Gastroesophageal sphincter (tissue), 4 donors: Measurements from ENCODE around the gene TUSC2. TPM values are rescaled to one million over a fixed set of nuclear protein-coding genes. Genes with fewer than 3 reads are reported as not detected.

ENCODE experiments used
- ATAC-seq: fragments of 150-250 bp; one replicate; pipeline ENCODE4 v1.9.1; 2016; ENCODE audit warnings: mild to moderate bottlenecking, moderate library complexity
- H3K27ac ChIP-seq, 4 donors: fragments of 200-600 bp; sonication (generic) in 3 of 4; 1 replicate in 3 of 4; 2 replicates in 1 of 4; pipeline ENCODE4 v1.5.1; 2016 to 2019
- H3K27me3 ChIP-seq: fragments of 200-600 bp; sonication (generic); one replicate; pipeline ENCODE4 v1.5.1; 2019
- H3K36me3 ChIP-seq, 2 donors: fragments of 200-600 bp; sonication (generic); one replicate each; pipeline ENCODE4 v1.5.1; 2019; ENCODE audit warnings: control low read depth in 1 of 2
- H3K4me1 ChIP-seq, 3 donors: fragments of 200-600 bp; sonication (generic); 1 replicate in 2 of 3; 2 replicates in 1 of 3; pipeline ENCODE4 v1.5.1; 2016 to 2019; ENCODE audit warnings: control low read depth in 2 of 3
- H3K4me3 ChIP-seq, 2 donors: fragments of 200-600 bp; sonication (generic); one replicate each; pipeline ENCODE4 v1.5.1; 2019; ENCODE audit warnings: mild to moderate bottlenecking in 1 of 2, moderate library complexity in 1 of 2
- H3K9me3 ChIP-seq, 3 donors: fragments of 200-600 bp; sonication (generic); one replicate each; pipeline ENCODE4 v1.5.1; 2017 to 2019; ENCODE audit warnings: control low read depth in 2 of 3
- CTCF ChIP-seq, 4 experiments: fragments of 200-600 bp in 2 of 4; fragments of 450-650 bp in 2 of 4; sonication (generic) in 1 of 4; IDR thresholded peaks; one replicate each; pipeline ENCODE4 v1.5.1; 2017 to 2019; ENCODE audit warnings: antibody characterized with exemption in 4 of 4, mild to moderate bottlenecking in 2 of 4, moderate library complexity in 2 of 4
- EP300 ChIP-seq: sonication (generic); formaldehyde crosslinking; IDR thresholded peaks from one replicate; pipeline ENCODE4 v1.6.1; 2017; ENCODE audit warnings: antibody characterized with exemption, mild to moderate bottlenecking
- POLR2A ChIP-seq, 2 donors: fragments of 450-650 bp; IDR thresholded peaks; one replicate each; pipeline ENCODE4 v1.6.1; 2017; ENCODE audit warnings: antibody characterized with exemption in 2 of 2, mild to moderate bottlenecking in 2 of 2, moderate library complexity in 1 of 2
- POLR2AphosphoS5 ChIP-seq: sonication (generic); formaldehyde crosslinking; IDR thresholded peaks from one replicate; pipeline ENCODE4 v1.6.1; 2017; ENCODE audit warnings: antibody characterized with exemption
- WGBS, 2 donors: methylation state at CpG; one replicate each; pipeline ENCODE4 v1.1.5; 2018; ENCODE audit warnings: low coverage in 1 of 2; 5-methylcytosine and 5-hydroxymethylcytosine counted together
- total RNA-seq, 4 donors: library from RNA; depleted of rRNA; stranded (reverse); fragments of >200 nt; gene quantifications; one replicate each; pipeline ENCODE4 v1.1.0, GENCODE V29; 2016

Gene TUSC2
- total RNA-seq, 4 donors from 2014 or later, result 23.8 to 36.2 (median 31.3) TPM

- TF ChIP-seq POLR2AphosphoS5 (no peak), EP300 (no peak), POLR2A (IDR thresholded peaks at IDR 0.05) (peak in 1 of 2 donors; percentile 24), CTCF (IDR thresholded peaks at IDR 0.05) (no peak)
- H3K4me1 ChIP-seq, result peaks cover 0 to 93% (median 46%) of the 10 kb centered on the region in 3 donors
- peak overlapping the region; percentile 51 to 89 for H3K4me3 ChIP-seq
- H3K36me3 ChIP-seq, result peaks cover 0 to 48% of the 10 kb centered on the region in 2 donors
- H3K27ac ChIP-seq, result peak overlapping the region; percentile 36 to 97 (median 95)
- no peaks in the 10 kb centered on the region for H3K9me3 ChIP-seq
- ATAC-seq, result no peak
- 10% methylated on average over 2 of the region's 14 CpGs; no CpG with 5 or more reads in 1 of the 2 donors for WGBS, 2 donors
- no peaks in the 10 kb centered on the region for H3K27me3 ChIP-seq
Observed at GRCh38 chr3:50322115-50322385, 6.0 kb downstream of the TUSC2 start.

- Histone ChIP-seq H3K27ac (peak overlapping the region; percentile 61 to 97 (median 95)), H3K27me3 (no peaks in the 10 kb centered on the region), H3K9me3 (no peaks in the 10 kb centered on the region), H3K4me3 (peak overlapping the region; percentile 51 to 89), H3K4me1 (peaks cover 0 to 93% (median 46%) of the 10 kb centered on the region in 3 donors), H3K36me3 (peaks cover 0 to 49% of the 10 kb centered on the region in 2 donors)
- TF ChIP-seq CTCF (IDR thresholded peaks at IDR 0.05) (peak in 2 of 4 experiments; percentile 56 to 68), EP300 (no peak), POLR2A (IDR thresholded peaks at IDR 0.05) (peak in 1 of 2 donors; percentile 55)
- 0 to 20% methylated on average over 1 to 4 of the region's 59 CpGs for WGBS, 2 donors
- peak; percentile 90 for ATAC-seq
Observed at GRCh38 chr3:50321336-50322114, 6.5 kb downstream of the TUSC2 start.

GRCh38 chr3:50320853-50321335, 7.1 kb downstream of the TUSC2 start:
- Histone ChIP-seq H3K4me1 (peaks cover 0 to 89% (median 46%) of the 10 kb centered on the region in 3 donors), H3K27ac (peak overlapping the region; percentile 61 to 97 (median 95)), H3K36me3 (peaks cover 0 to 49% of the 10 kb centered on the region in 2 donors), H3K9me3 (no peaks in the 10 kb centered on the region), H3K4me3 (peak overlapping the region; percentile 51 to 89), H3K27me3 (no peaks in the 10 kb centered on the region)
- WGBS, 2 donors, result 0% methylated on average over 2 of the region's 45 CpGs; no CpG with 5 or more reads in 1 of the 2 donors
- ATAC-seq, result peak; percentile 73
- TF ChIP-seq POLR2AphosphoS5 (peak; percentile 39), CTCF (IDR thresholded peaks at IDR 0.05) (peak in 1 of 4 experiments; percentile 22), POLR2A (IDR thresholded peaks at IDR 0.05) (peak in 1 of 2 donors; percentile 52), EP300 (no peak)

GRCh38 chr3:50319894-50320625, 8.0 kb downstream of the TUSC2 start:
- 45% methylated on average over 4 of the region's 29 CpGs; no CpG with 5 or more reads in 1 of the 2 donors for WGBS, 2 donors
- peaks cover 0 to 81% (median 46%) of the 10 kb centered on the region in 3 donors for H3K4me1 ChIP-seq
- TF ChIP-seq POLR2AphosphoS5 (no peak), CTCF (IDR thresholded peaks at IDR 0.05) (no peak), POLR2A (IDR thresholded peaks at IDR 0.05) (no peak)
- peaks cover 0 to 47% of the 10 kb centered on the region in 2 donors for H3K36me3 ChIP-seq
- H3K4me3 ChIP-seq, result peak overlapping the region; percentile 51 to 89
- no peaks in the 10 kb centered on the region for H3K27me3 ChIP-seq
- H3K9me3 ChIP-seq, result no peaks in the 10 kb centered on the region
- ATAC-seq, result no peak
- H3K27ac ChIP-seq, result peak overlapping the region in 3 of 4 donors; percentile 94 to 97 (median 96)
